IPS-18c (cell line): Measurements from ENCODE around the gene STAP1.
"Not testable (repeated sequence)": the region's sequence is repeated elsewhere in the genome, so short reads cannot be mapped to it uniquely, and the experiment has no call there.

Source experiments
- H3K4me3 ChIP-seq: 2 replicates; pipeline ENCODE4 v1.7.0; 2013; ENCODE audit warnings: low read depth, mild to moderate bottlenecking, low read length, moderate library complexity; ENCODE audit not compliant: insufficient read depth
- H3K9me3 ChIP-seq: one replicate; pipeline ENCODE4 v1.6.1; 2013; ENCODE audit warnings: mild to moderate bottlenecking, low read length, moderate library complexity; ENCODE audit not compliant: control insufficient read depth, insufficient read depth

STAP1 gene

DNA sequence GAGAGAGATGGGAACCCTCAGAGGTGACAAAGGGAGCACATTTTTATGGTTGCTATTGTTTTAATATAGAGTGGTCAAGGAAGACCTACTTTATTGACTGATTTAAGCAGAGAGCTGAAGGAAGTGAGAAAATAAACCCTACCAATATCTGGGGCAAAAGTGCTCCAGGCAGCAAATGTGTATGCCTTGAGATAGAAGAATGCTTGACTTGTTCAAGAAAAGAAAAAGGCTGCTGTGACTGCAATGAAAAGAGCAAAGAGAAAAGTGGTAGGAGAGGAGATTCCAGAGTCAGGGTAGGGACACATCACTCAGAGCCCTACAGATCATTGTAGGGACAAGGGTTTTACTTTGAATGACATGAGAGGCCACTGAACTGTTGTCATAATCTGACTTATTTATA lies 26.0 kb downstream of the STAP1 start:
- H3K9me3 ChIP-seq: no peaks in the 10 kb centered on the region

DNA sequence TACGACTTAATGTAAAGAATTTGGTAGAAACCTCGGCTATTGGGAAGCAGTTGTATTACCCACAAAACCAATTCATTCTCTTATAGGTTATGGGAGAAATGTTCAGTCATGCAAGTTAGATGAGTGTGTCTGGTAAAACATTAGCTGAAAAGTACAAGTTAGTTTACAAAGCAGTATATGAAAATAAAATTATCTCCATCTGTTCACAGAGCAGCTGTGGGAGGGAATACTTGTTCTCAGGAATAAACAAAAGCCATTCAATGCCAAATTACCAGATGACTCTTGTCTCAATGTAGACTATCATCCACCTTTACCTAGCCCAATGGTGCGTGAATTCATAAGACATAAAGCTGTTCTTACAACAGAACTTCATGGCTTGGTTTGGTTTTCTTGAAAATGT lies 28.6 kb downstream of the STAP1 start:
- H3K9me3 ChIP-seq: no peaks in the 10 kb centered on the region

More for the DNA sequence above, 26.0 kb downstream of the STAP1 start:
- H3K4me3 ChIP-seq: no peak overlapping the region

DNA sequence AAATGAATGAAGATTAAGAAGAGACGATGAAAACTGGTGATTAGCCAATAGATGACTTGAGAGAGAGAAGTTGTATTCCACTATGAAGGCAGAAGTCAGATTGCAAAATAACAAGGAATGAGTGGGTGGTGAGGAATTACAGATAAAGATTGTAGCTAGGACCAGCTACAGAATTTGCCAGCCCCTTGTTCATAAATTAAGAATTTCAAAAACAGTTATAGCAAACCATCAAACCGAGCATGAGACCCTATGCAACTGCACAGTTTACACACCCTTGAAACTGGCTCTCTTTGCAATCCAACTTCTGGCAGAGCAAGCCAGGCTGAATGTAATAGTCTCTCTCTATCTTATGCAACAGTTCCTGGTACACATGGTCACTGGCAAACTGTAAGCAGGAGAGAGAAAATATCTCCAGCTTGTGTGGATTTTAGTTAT lies 35.2 kb downstream of the STAP1 start:
- Histone ChIP-seq H3K4me3 (no peak overlapping the region), H3K9me3 (peaks cover 2% of the 10 kb centered on the region)

More for the DNA sequence above, 28.6 kb downstream of the STAP1 start:
- no peak overlapping the region for H3K4me3 ChIP-seq

DNA sequence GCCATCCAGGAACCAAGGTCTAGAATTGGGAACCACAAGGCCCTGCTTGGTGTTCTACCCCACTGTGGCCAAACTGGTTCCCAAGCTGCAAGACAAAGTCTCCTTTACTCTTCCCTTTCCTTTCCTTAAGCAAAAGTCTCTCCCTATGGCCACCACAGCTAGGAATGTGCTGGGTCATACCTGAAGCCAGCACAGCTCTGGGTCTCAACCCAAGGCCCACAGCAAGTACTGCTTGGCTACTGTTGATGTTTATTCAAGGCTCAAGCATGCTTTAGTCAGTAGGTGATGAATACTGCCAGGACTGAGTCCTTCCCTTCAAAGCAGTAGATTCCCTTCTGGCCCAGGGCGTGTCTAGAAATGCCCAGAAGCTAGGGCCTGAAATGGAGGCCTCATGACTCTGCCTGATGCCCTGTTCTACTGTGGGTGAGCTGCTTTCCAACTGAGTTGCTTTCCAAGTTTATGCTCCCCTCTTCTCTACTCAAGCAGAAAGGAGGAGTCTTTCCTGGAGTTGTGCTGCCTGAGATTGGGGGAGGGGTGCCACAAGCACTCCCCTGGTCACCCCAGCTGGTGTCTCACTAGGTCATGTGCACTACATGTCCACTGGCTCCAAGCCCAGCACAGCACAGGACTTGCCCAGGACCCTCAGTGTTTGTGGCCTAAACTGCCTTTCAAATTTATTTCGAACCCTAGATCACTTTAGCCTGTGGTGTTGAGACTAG lies 44.9 kb downstream of the STAP1 start:
- H3K4me3 ChIP-seq: no peak overlapping the region
- no peaks in the 10 kb centered on the region for H3K9me3 ChIP-seq

DNA sequence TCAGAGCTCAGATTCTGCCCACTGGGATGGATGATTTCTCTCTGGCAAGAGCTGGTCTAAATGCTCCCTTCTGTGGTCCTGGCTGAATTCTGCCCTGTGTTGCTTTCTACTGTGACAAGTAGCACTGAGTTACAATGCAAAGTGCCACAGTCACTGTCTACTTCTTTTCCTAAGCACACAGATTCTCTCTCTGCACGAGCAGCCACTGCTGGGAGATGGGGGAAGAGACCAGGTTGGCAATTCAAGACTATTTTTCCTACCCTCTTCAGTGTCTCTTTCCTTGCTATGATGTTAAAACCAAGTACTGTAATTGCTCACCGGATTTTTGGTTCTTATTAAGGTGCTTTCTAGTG lies 45.5 kb downstream of the STAP1 start:
- H3K4me3 ChIP-seq: no peak overlapping the region
- H3K9me3 ChIP-seq: no peaks in the 10 kb centered on the region

DNA sequence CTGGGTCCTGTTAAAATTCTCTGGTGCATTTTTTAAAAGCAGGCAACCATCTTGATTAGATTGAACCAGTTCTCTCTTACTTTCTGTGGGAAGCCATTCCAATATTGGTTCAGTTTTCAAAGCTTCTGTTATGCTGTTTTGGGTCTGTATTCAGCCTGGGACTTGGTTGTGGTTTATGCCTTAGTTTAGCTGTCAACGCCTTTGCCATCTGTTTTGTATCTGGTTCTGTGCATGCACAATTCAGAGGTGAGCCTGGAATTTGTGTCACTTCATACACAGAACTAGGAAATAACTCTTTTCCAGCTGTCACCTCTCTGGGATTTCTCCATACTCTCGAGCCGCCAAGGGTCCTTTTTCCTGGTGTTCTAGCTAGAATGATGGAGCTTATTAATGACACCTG lies 46.2 kb downstream of the STAP1 start:
- no peak overlapping the region for H3K4me3 ChIP-seq
- no peaks in the 10 kb centered on the region for H3K9me3 ChIP-seq

DNA sequence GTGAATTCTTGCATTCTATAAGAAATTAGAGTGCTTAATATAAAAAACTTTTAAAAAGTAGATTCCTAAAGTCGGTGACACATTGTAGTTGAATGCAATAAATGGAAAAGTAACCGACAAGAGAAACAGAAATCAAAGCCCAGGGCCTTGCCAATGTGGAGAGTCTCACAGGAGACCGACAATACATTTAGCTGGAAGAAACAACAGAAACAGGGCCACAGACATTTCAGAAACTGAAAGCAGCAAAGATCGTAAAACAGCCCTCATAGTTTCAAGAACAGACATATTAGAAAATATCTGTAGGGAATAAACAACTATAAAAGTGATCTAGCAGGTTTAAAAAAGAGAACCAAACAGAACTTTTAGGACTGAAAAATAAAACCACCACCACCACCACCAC lies 49.5 kb downstream of the STAP1 start:
- H3K4me3 ChIP-seq: no peak overlapping the region
- no peaks in the 10 kb centered on the region for H3K9me3 ChIP-seq

DNA sequence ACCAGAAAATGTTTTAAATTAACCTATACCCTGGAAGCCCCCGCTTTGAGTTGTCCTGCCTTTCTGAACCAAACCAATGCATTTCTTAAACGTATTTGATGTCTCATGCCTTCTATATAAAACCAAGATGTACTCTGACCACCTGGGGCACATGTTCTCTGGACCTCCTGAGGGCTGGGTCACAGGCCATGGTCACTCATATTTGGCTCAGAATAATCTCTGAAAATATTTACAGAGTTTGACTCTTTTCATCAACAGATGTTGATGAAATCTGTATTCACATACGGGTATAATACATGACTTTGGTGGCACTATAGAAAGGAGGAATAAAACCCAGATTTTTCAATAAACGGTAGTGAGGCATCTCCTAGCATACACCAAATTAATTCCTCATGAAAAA lies 55.7 kb downstream of the STAP1 start:
- no peaks in the 10 kb centered on the region for H3K9me3 ChIP-seq
- no peak overlapping the region for H3K4me3 ChIP-seq

DNA sequence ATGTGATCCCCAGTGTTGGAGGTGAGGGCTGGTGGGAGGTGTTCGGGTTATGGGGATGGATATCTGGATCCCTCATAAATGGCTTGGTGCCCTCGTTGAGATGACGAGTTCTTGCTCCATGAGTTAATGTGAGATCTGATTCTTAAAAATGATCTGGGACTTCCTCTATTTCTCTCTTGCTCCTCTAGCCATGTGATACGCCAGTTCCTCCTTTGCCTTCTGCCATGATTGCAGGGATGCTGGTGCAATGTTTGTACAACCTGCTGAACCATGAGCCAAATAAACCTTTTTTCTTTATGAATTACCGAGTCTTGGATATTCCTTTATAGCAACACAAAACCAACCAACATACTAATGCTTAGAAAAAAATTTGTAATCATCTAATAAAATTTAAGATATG lies 56.6 kb downstream of the STAP1 start:
- Histone ChIP-seq H3K9me3 (no peaks in the 10 kb centered on the region), H3K4me3 (no peak overlapping the region)

DNA sequence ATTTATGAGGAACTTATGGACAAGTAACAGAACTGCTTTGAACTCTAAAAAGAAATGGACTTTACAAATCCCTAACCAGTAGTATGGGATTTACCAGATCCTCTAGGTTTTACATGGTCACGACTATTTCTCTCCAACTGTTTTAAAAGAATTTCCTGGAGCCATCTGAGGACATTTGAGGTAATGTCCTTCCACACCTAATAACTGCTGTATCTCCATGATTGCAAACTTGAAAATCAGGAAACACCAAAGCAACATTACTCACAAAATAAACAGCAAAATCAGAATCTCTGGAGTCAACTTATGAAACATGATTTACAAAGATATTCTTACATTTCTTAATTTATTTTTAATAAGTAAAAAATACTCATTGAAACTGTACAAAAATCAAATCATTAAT lies 58.0 kb downstream of the STAP1 start:
- Histone ChIP-seq H3K9me3 (no peaks in the 10 kb centered on the region), H3K4me3 (no peak overlapping the region)

DNA sequence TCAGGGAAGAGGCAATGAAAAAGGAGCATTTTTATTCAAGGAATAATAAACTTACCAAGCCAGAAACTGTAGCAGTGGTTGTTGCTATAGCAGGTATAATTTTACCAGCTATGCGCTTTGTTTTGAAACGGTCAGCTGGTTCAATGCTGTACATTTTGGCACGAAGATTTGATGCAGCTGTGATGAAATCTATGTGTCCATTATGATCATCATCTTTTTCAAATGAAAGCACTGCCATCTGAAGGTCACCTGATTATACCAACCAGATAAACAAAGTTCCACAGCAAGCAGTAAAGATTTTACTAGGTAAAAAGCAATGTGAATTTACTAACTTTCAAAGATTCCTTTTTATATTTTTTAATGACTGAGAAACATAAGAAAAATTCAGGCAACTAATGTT lies 66.4 kb downstream of the STAP1 start:
- Histone ChIP-seq H3K4me3 (no peak overlapping the region), H3K9me3 (no peaks in the 10 kb centered on the region)

DNA sequence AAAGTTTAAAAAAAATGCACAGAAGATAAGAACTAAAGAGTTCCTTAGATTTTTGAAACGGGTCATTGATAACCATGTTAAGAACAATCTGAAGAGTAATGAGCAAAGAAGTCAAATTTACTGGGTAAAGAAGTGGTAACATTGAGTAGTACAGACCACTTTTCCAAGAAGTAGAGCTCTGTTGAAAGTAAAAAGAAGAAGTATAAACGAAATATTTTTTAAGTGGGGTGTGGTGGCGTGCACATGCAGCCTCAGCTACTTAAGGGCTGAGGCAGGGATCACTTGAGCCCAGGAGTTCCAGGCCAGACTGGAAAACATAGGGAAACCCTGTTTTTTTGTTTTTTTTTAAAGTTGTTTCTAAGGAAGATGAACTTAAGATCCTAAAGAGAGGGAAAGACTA lies 74.0 kb downstream of the STAP1 start:
- no peak overlapping the region for H3K4me3 ChIP-seq
- no peaks in the 10 kb centered on the region for H3K9me3 ChIP-seq

DNA sequence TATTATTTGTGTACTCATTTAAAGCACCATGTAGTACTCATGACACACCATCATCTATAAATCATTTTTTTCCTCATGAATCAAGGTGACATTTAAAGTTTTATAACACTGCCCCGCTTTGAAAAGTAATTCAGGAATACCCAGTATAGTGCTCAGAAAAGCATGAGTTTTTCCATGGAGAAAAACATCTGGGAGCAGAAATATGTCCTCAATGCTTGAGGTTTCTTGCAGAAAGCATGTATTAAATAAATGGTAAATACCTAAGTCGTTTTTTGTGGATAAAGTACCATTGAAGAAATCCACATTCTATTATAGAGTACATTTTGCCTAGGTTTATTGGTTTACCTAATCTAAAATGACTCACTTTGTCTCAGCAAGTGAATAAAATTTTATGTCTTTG lies 76.2 kb downstream of the STAP1 start:
- no peak overlapping the region for H3K4me3 ChIP-seq
- no peaks in the 10 kb centered on the region for H3K9me3 ChIP-seq

DNA sequence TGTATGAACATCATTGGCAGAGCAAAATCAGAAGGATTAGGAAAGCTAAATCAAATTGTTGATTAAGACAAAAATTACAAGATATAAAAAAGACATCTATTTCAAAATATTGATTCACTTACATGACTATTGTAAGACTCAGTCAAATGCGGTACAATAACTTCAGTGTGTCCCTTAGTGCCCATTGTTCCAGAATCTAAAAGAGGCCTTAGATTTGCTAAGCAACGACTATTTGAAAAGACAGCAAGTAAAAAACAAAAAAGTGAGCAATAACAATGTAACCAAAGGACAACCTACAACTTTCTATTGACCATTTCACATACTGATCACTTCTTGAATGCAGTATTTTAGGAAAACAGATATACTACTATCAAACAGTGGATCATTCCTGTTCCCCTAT lies 76.8 kb downstream of the STAP1 start:
- no peaks in the 10 kb centered on the region for H3K9me3 ChIP-seq
- no peak overlapping the region for H3K4me3 ChIP-seq

DNA sequence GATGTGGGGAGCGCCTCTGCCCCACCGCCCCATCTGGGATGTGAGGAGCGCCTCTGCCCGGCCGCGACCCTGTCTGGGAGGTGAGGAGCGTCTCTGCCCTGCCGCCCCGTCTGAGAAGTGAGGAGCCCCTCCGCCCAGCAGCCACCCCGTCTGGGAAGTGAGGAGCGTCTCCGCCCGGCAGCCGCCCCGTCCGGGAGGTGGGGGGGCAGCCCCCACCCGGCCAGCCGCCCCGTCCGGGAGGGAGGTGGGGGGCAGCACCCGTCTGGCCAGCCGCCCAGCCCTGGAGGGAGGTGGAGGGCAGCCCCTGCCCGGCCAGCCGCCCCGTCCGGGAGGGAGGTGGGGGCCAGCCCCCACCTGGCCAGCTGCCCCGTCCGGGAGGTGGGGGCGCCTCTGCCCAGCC lies 78.5 kb downstream of the STAP1 start:
- not testable (repeated sequence) for H3K9me3 ChIP-seq, H3K4me3 ChIP-seq

DNA sequence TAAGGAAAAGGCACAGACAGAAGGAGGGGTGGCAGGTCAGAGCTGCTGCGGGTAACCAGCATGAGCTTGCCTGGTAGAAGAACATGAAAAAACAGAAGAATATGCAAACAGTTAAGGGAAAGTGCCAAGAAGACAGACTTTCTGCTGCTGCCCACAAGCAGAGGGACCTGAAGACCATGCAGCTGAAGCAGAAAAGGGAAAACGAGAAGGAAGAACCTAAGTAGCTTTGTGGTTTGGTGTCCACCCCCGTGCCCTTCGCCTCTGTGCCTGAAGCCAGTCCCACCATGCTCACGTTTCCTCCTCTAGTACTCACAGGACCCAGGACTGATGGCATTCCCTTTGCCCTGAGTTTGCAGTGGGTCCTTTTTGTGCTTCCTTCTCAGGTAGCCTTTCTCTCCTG lies 79.6 kb downstream of the STAP1 start:
- Histone ChIP-seq H3K4me3 (no peak overlapping the region), H3K9me3 (no peaks in the 10 kb centered on the region)

DNA sequence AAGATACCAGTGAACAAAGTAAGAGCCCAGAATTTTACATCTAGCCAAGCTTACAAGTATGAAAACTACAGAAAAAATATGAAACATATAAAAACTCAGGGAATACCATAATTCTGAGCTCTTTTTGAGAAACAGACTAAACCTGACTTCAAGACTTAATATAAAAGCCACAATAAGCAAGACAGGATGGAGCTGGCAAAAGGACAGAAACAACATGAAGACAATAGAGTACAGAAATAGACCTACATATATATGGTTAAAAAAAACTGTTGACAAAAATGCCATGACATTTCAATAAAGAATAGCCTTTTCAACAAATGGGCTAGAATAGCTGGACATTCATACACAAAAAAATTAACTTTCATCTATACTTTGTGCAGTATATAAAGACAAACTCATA lies 93.0 kb downstream of the STAP1 start:
- Histone ChIP-seq H3K9me3 (no peaks in the 10 kb centered on the region), H3K4me3 (no peak overlapping the region)
